Epithelial cell of proximal tubule (primary cell): ENCODE data around the gene RAVER1. TPM values are rescaled to one million over a fixed set of nuclear protein-coding genes. Genes with fewer than 3 reads are reported as not detected.
A peak's percentile ranks its signal among the peaks of the same experiment; 100 is the strongest.
"Not testable (repeated sequence)": the region's sequence is repeated elsewhere in the genome, so short reads cannot be mapped to it uniquely, and the experiment has no call there.

Source experiments
- DNase-seq: peaks from one replicate; pipeline ENCODE4 v3.0.0-alpha.2; 2011; ENCODE audit warnings: low read depth
- H3K4me3 ChIP-seq: 2 replicates; pipeline ENCODE4 v1.5.1; 2011; ENCODE audit warnings: low read depth, mild to moderate bottlenecking, low read length
- total RNA-seq: library from RNA; depleted of rRNA; stranded (reverse); fragments of >200 nt; gene quantifications from 2 replicates; pipeline ENCODE4 v1.2.3, GENCODE V29; 2015
- TF ChIP-seq, protein P1 (sequence below): conservative IDR thresholded peaks from 2 replicates; pipeline ENCODE4 v1.5.1; 2012; ENCODE audit warnings: low read depth, mild to moderate bottlenecking, low read length

The RAVER1 gene
- total RNA-seq, 1 donor from 2014 or later = 29.5 TPM

DNA sequence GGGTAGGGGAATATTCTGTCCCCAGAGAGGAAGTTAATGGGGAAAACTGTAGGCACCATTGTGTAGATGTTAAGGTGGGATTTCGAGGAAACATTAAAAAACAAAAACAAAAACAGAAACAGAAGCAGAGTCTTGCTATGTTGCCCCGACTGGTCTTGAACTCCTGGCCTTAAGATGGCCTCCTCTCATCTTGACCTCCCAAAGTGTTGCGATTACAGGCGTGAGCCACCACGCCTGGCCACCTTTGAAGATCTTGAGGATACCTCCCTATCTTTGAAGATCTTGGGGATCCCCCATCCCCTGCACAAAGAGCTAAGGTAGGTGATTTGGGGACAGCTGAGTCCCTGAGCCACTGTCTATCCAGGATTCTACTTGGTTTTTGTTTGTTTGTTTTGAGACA lies 6.6 kb upstream of the RAVER1 start:
- no peak for DNase-seq

DNA sequence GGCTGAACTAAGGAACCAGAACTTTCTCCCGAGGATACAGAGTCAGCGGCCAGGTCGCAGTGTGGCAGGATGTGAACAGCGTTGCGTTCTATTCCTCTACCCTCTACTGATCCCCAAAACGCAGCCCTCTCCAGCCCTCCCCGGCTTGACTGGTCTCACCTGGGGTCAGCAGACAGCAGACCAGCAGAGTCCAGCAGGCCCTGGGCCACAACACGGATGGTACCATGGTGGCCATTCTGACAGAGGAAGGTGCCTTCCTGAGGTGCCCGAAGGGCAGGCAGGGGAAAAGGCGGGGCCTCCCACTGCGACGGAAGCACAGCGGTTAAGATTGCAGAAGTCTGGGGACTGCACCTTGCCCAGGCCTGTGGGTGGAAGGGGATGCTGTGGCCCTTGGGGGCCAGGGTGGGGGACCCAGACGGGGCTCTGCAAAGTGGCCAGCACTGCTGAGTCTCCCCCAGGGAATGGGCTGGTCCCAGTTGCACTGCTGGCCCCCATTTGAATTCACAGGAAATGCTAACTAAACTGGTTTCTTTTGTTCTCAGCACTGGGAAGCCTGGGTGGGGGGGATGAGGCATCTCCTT lies 6.1 kb upstream of the RAVER1 start, which contains the start of gene ICAM3:
Gene ICAM3 (minus strand): TSS at position 245 of the 581 bp plus-strand sequence. CDS start 10 bp downstream, at position 235.
- TF ChIP-seq, protein P1, sequence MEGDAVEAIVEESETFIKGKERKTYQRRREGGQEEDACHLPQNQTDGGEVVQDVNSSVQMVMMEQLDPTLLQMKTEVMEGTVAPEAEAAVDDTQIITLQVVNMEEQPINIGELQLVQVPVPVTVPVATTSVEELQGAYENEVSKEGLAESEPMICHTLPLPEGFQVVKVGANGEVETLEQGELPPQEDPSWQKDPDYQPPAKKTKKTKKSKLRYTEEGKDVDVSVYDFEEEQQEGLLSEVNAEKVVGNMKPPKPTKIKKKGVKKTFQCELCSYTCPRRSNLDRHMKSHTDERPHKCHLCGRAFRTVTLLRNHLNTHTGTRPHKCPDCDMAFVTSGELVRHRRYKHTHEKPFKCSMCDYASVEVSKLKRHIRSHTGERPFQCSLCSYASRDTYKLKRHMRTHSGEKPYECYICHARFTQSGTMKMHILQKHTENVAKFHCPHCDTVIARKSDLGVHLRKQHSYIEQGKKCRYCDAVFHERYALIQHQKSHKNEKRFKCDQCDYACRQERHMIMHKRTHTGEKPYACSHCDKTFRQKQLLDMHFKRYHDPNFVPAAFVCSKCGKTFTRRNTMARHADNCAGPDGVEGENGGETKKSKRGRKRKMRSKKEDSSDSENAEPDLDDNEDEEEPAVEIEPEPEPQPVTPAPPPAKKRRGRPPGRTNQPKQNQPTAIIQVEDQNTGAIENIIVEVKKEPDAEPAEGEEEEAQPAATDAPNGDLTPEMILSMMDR = no peak
- no peak within 1 kb of the TSS for H3K4me3 ChIP-seq
- DNase-seq = no peak

More for the DNA sequence above, 6.6 kb upstream of the RAVER1 start:
- TF ChIP-seq, protein P1 = no peak
- no peak overlapping the region for H3K4me3 ChIP-seq

DNA sequence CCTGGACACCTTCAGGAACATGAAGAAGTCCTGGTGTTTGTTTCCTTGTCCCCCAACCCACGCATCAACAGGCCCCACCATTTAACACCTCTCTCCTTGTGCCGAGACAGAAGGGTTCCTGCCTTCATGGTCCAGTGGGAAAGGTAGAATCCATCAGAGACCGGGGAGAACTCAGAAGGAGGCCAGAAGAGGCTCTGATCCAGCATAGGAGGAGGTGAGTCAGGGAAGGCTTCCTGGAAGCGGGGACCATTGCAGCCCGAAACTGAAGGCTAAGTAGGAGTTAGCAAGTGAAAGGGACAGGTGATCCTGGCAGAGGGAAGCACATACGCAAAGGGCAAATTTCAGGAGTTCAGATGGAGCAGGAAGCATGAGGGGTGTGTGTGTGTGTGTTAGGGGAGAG lies 5.6 kb upstream of the RAVER1 start:
- no peak overlapping the region for H3K4me3 ChIP-seq
- TF ChIP-seq, protein P1 = no peak
- no peak for DNase-seq

DNA sequence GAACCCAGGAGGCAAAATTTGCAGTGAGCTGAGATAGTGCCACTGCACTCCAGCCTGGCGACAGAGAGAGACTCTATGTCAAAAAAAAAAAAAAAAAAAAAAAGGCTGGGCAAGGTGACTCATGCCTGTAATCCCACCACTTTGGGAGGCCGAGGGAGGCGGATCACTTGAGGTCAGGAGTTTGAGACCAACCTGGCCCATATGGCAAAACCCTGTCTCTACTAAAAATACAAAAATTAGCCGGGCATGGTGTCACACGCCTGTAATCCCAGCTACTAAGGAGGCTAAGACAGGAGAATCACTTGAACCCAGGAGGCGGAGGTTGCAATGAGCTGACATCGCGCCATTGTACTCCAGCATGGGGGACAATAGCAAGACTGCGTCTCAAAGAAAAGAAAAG lies 3.4 kb upstream of the RAVER1 start:
- not testable (repeated sequence) for H3K4me3 ChIP-seq, DNase-seq

DNA sequence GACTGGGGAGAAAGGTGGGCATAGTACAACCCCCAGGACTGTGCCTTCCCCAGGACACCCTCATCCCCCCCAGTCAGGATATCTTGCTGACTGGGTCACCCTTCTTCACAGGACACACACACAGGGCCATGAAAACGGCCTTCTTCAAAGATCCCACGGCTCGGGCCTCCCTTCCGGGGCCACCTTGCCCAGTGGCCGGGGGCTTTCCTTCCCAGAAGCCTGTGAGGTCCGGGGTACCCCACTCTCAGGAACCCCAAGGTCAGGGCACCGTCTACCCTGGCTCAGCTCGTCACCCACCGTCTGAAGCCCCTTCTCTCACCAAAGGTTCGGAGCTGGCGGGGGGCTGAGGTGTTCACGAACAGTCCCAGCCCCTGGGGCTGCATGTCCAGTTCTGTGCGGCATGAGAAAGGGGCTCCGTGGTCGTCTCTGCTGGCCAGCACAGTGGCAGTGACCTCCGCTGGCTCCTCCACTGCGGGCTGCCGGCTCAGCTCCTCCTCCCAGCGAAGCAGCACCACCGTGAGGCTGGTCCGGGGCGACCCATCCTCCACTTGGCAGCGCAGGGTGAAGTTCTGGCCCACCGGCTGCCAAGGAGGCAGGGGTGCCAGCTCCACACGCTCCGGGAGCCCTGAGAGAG lies 2.1 kb upstream of the RAVER1 start:
- DNase-seq = no peak
- TF ChIP-seq, protein P1 = no peak
- H3K4me3 ChIP-seq = no peak overlapping the region

DNA sequence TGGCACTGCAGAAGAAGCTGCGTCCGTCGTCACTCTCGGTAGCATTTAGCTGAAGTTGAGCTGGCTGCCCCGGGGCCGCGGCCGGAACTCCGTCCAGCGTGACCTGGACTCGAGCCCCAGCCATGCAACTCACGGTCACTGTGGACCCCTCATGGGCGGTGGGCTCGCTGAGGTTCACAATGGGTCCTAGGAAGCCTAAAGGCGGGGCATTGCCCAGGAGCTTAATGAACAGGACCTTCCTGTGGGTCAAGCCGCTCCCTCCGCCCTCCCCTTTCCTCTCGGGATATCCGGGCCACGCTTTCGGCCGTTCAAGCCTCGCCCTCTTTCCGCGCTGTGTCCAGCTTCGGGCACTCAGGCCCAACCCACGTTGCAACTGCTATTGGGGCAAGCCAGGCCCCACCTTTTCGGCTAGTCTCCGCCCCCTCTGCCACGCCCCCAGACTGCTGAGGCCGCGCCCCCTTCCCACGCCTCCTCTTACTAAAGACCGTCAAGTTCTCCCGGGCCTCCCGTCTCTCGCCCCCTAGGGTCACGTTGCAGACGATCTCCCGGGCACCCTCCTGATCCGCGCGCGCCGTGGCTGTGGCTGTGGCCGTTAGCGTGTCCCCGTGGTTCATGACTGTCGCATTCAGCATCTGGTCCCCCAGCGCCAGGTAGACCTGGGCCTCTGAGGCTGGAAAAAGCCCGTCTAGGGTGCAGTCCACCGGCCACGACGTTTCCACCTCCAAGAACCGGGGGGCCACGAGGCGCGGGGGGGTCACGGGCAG lies 1.4 kb upstream of the RAVER1 start:
- peak; percentile 53 for DNase-seq
- TF ChIP-seq, protein P1 = peak; percentile 17
- peak overlapping the region; percentile 92 for H3K4me3 ChIP-seq

DNA sequence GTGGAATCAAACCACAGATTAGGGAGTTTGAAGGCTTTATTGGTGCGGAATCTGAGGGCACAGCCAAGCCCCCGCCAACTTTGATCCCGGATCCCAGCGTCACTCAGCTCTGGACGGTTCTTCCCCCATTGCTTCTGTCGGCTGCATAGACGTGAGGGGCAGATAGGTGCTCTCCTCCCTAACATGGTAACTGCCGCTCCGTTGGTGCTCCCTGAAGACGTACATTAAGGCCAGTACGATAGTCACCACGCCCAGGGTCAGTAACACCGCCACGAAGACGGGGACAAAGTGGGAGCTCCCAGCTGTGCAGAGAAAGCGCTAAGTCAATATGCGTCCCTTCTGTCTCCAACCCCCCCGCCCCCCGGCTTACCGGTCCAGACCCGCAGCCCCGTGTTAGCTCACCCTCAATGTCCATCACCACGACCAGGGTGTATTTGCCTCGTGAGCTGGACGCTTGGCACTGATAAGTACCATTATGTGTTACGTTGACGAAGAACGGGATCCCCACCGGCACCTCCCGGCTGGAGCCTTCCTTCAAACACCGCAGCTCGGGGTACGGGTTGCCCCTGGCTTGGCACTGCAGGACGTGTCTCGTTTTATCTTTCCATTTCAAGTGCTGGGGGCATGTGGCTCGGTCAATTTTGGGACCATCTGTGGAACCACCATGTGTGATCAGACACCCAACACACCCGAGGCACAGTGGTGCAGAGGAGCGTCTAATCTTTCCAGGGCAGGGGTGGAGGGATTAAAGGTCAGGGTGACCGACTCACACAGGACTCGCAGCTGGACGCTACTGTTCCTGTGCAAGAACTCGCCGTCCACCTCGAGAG lies 644 bp upstream of the RAVER1 start:
- peak overlapping the region; percentile 92 for H3K4me3 ChIP-seq
- no peak for DNase-seq
- TF ChIP-seq, protein P1 = no peak
